ENCODE results near the gene HOXC10.
A peak's percentile ranks its signal among the peaks of the same experiment; 100 is the strongest.

The HOXC10 gene

DNA sequence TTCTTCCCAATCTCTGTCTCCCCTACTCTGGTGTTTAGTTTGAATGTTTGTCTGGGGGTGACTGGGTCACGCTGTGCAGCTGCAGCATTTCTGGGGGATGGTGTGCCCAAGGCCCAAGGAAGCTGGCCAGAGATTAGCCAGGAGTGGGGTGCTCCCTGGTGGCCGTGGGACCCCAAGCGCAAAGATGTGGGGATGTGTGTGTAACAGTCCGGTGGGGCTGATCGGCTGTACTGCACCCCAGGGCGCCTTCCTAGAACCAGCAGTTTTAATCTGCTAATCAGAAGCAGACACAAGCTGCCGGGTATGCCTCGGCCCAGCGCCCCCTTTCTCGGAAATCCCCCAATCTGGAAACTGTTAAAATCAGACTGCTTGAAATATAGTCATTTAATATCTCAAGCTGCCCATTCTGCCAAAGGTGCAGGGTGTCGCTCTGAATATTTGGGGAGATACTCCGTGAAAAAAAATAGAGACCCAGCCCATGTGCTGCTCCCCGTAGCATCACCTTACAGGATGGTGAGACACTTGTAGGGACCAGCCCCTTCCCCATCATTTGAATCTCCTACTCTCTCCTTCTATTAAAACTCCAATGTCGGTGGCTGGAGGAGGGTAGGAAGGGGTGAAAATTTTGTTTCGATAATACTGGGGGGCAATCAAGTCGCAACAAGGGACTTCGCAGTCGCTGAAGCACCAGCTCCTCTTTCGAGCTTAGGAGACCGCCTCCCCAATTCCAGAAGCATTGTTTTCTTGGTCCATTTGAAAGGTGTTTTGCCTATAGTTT is 19.3 kb downstream of the HOXC10 start:
- DNase-seq = no peak

DNA sequence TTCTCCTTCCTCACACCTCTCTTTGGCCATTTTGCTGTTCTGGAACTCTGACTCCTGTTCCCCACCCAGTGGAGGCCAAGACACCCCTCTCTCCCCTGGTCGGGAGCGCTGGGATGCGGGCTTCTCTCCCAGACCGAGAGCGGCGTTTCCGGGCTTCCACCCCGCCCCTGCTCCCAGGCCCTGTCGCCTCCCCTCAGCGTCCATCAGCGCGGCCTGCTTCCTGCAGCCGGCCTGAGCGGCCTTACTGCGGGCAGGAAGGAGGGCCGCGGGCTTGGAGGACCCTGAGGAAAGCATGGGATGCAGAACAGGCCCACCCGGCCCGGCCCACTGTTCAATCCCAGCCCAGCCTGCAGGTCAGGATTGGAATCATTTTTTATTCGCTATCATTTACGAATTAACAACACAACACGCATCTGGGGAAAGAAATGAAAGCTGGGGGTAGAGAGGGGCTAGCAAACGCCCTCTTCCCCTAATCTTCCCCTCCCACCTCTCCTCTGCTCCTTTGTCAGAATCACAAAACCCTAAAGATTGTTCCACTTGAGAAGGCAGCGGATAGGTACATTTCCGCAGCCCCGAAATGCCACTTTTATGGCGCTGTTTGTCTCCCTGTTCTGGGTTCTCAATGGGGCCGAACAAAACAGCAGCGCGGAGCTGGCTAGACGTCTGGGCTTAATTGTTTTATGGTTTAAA is 20.0 kb downstream of the HOXC10 start:
- DNase-seq = no peak

GRCh38 chr12:54005531-54005852 is 20.5 kb downstream of the HOXC10 start:
- DNase-seq = no peak

DNA sequence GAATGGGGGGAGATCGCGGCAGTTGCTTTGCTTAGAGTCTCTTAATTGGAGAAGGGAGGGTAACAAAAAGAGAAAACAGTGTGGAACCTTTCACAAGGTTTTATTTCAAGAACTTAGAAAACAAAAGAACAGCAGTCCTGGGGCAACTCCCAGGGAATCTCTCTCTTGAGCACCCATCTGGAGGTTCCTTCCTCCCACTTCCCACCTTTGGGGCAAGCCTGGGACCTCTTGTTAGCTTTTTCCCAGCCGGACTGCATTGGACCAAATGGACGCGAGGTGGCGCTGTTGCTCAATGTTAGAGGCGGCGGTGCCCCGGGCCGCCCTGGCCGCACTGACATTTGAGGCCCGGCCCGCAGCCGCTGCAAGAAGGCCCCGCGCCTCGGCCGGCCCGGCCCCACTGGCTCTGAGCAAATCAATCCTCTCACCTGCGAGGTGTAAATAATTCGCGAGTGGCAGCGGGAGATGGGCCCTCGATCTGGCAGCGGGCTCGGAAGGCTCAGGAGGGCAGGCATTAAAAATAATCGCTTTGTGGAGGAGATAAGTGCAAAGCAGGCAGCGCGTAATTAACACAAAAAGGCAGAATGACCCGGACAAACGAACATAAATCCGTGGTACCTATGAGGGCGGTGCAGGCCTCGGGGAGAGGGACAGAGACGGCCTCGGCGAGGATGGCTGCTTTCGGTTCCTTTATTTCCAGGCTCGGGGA is 21.1 kb downstream of the HOXC10 start:
- peak; percentile 75 for DNase-seq

- DNase-seq = no peak
Measured at GRCh38 chr12:54006559-54007220, 21.7 kb downstream of the HOXC10 start.

GRCh38 chr12:54007538-54008259 is 22.8 kb downstream of the HOXC10 start:
- no peak for DNase-seq

DNA sequence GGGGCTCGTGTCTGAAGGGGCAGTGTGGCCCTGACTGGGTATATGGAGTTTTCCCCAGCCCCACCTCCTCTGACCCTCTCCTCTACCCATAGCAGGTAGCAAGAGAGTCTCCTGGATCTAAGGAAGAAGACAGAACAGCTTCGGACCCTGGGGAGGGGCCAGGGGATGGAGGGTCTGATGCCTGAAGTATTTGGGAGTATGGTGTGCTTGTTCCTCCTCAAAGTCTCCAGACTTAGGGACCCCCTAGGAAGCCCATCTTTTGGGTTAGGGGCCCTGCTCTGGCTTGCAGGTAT is 23.3 kb downstream of the HOXC10 start:
- DNase-seq = no peak

DNA sequence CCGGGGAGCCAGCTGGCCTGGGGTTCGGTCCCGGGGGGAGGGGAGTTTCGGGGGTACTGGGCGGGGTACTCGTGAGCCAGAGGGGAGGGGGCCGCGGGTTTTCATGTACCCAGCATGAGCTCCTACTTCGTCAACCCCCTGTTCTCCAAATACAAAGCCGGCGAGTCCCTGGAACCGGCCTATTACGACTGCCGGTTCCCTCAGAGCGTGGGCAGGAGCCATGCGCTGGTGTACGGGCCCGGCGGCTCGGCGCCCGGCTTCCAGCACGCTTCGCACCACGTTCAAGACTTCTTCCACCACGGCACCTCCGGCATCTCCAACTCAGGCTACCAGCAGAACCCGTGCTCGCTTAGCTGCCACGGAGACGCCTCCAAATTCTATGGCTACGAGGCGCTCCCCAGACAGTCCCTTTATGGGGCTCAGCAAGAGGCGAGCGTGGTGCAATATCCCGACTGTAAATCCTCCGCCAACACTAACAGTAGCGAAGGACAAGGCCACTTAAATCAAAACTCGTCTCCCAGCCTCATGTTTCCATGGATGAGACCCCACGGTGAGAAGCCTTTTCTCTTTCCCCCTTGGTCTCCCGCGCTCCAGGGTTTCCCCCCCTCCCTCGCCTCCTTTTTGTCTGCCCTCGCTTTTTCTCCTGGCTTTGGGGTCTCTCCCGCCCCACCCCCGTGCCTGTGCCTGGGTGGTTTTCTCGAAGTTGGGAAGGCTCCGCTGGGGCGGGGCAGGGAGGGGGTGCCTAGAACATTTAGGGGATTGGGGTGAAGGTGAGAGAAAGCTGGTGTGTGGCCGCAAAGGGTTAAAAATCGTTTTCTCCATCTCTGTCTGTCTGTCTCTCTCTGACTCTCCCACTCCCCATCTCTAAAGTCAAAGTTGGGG is 24.5 kb downstream of the HOXC10 start:
- DNase-seq = no peak

DNA sequence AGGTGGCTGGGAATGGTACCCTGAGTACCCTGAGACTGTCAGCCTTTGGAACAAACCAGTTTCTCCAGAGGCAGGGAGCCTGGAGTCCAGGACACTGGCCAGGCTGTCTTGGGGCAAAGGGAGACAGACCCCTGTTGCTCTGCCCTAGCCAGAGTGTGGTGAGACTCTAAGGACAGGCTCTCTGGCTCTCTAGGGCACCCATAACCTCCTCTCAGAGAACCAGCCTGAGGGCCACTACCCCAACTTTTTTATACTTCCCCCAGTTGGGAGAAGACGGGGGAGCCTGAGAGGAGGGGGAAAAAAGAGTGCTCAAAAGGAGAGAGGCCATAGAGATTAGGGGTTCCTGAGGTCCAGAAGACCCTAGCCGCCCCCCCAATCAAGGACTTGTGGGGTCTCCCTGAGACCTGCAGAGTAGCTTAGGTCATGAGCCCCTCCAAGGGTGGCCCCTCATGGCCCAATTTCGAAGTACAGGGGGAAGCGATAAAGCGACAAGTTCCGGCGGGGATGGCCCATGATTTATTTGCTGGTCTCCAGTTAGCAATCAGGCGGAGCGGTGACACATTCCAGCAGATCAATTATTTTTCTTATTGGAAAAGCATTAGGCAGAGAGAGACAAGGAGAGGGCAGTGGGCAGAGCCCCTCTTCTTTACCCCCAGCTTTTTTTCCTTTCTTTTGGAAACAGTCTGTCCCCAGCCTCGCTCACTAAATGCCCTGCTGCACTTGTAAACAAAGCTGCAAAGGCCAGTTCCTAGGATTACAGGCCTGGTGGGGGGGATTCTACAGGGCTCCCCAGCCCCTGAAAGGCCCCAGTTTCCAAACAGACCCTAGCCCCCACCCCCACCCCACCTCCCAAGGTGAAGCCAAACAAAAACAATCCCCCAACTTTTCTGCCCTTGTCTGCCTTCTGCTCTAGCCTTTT is 25.4 kb downstream of the HOXC10 start:
- DNase-seq = no peak

DNA sequence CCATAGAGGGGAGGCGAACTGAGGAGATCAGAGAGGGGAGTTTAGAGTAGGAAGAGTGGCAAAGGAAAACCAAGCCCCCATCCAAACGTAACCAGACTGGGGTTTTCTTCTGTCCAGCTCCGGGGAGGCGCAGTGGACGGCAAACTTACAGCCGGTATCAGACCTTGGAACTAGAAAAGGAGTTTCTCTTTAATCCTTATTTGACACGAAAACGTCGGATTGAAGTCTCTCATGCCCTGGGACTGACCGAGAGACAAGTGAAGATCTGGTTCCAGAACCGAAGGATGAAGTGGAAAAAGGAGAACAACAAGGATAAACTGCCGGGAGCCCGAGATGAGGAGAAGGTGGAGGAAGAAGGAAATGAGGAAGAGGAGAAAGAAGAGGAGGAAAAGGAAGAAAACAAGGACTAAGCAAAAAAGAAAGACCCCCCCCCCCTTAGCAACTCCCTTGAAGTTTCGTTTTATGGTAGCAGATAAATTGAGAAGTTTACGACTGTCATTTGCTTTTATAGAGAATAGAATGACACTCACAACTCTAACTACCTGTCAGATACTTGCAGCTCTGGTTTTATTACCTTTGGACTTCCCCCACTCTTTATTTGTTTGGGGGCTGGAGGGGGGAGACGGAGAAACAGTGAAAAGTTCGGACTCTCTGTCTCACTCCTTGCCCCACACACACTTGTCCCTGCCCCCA is 26.2 kb downstream of the HOXC10 start:
- no peak for DNase-seq

GRCh38 chr12:54011665-54012532 is 27.0 kb downstream of the HOXC10 start:
- no peak for DNase-seq

DNA sequence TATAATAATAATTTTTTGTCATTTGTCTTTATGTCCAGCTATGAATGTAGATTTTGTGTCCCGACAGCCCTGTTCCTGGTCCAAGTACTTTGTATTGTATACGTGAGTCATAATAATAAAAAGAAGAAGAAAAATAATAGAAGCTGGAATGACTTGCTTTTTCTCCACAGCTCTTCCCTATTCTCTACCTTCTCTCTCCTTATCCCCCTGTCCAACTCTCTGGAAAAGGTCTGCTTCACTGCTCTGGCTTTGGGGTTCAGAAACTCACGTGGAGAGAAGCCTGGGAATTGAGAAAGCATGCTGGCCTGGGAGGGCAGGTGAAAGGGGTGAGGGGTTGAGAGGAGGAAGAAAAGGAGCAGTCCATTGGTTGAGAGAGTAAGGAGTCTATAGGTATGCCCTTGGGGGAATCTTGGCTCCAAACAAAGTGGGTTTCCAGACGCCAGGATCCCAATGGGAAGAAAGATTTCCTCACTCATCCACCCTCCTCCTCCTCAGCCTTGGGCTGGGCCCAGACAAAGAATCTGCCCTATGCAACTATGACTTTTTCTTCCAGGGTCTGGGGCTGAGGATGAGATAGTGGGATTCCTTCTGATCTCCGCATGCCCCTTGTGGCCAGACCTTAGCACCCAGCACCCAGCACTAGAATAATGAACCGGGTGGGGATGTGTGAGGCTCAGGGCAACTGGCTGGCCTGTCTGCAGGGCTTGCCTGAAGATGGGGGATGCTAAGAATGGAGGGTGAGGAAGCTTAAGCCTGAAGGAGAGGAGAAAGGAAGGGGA is 27.9 kb downstream of the HOXC10 start:
- no peak for DNase-seq

- DNase-seq = no peak
Measured at GRCh38 chr12:54014377-54015017, 29.6 kb downstream of the HOXC10 start.

DNA sequence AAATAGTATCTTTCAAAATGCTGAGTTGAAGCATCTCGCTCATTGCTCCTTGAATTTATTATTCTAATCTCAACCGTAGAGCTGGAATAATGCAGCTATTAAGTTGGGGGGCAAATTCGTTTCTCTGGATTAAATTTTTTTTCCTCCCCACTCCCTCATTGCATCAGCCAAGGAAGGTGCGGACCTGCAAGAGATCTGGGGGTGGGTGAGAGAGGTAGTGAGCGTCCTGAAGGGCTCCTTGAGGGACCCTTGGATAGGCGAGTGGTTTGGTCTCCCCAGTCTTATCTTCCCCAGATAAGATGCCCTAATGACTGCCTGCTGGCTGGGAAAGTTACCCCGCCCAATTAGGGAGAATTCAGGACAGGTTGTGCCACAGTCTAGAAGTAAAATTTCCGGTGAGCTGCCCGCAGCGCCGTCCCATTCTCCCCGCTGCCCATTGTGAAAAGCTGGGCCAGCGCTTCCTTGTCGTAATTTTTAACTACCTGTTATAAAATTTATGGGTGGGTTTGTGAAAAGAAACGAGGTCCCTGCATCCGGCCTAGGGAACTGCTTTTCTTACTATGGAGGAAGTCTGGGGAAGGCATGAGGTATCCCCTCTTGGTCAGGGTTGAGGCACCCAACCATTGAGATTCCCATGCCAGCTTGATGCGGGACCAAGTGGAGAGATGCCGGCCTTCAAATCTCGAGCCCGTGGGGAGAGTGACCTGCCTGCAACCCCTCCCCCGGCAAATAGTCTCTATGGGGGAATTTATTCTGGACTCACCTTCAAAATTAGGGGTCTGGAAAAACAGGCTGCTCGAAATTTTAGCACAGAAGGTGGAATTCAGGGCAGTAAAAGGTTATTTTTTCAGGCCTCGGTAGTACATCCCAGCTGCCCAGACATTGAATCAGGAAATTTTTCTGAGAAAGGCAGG is 30.3 kb downstream of the HOXC10 start:
- DNase-seq = no peak

DNA sequence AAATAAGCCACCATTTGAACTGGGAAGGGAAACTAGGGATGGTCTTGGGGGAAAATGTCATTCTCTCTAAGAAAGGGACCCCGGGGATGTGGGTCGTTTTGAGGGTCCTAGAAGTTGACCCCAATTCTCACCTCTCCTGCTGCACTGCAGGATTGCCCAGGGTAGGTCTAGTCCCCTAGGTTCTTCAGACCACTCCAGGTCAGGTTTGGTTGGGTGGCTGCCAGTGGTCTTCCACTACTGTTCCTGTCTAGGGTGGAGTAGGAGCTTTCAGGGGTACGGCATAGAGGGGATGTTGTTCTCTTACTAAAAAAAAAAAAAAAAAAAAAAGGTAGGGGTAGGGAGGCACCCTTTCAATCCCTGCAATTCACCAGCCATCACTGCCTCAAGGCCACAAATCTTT is 31.1 kb downstream of the HOXC10 start:
- no peak for DNase-seq

- no peak for DNase-seq
Measured at GRCh38 chr12:54016478-54016964, 31.6 kb downstream of the HOXC10 start.

Data from central memory CD4-positive, alpha-beta T cell (primary cell).